Vagina (tissue), 2 donors: ENCODE measurements around the gene SELPLG. TPM values are rescaled to one million over a fixed set of nuclear protein-coding genes. Genes with fewer than 3 reads are reported as not detected.

Source experiments
- DNase-seq, 2 donors: peaks; one replicate each; pipeline ENCODE4 v3.0.0-alpha.2; 2017; ENCODE audit errors: extremely low spot score in 2 of 2
- H3K27ac ChIP-seq: fragments of 200-600 bp; sonication (generic); one replicate; pipeline ENCODE4 v1.5.1; 2019
- H3K27me3 ChIP-seq: fragments of 200-600 bp; sonication (generic); one replicate; pipeline ENCODE4 v1.5.1; 2019
- H3K36me3 ChIP-seq, 2 donors: fragments of 200-600 bp; sonication (generic); one replicate each; pipeline ENCODE4 v1.5.1; 2017 to 2019
- H3K4me1 ChIP-seq: fragments of 200-600 bp; sonication (generic); one replicate; pipeline ENCODE4 v1.5.1; 2019
- H3K4me3 ChIP-seq, 2 donors: fragments of 200-600 bp; sonication (generic); 1 replicate in 1 of 2; 2 replicates in 1 of 2; pipeline ENCODE4 v1.5.1; 2016 to 2019
- H3K9me3 ChIP-seq: fragments of 200-600 bp; sonication (generic); one replicate; pipeline ENCODE4 v1.5.1; 2019
- POLR2A ChIP-seq, 2 donors: fragments of 450-650 bp; IDR thresholded peaks; one replicate each; pipeline ENCODE4 v1.6.1; 2017; ENCODE audit warnings: antibody characterized with exemption in 2 of 2, mild to moderate bottlenecking in 2 of 2, moderate library complexity in 2 of 2
- POLR2AphosphoS5 ChIP-seq, 2 donors: sonication (generic); formaldehyde crosslinking; IDR thresholded peaks; one replicate each; pipeline ENCODE4 v1.9.0; 2017; ENCODE audit warnings: antibody characterized with exemption in 2 of 2, mild to moderate bottlenecking in 2 of 2, low read depth in 1 of 2; ENCODE audit not compliant: insufficient read depth in 1 of 2
- intact Hi-C: fragments of 100-400 bp; cut with DNase I; formaldehyde crosslinking; loops from one replicate; pipeline ENCODE4 v1.15.1; 2023
- total RNA-seq: library from RNA; depleted of rRNA; stranded (reverse); fragments of >200 nt; gene quantifications from one replicate; pipeline ENCODE4 v1.2.3, GENCODE V29; 2016
- TF ChIP-seq, protein P1 (sequence below), 3 experiments: fragments of 450-650 bp in 2 of 3; fragments of 200-600 bp in 1 of 3; sonication (generic) in 1 of 3; IDR thresholded peaks; one replicate each; pipeline ENCODE4 v1.5.1; 2017 to 2019; ENCODE audit warnings: antibody characterized with exemption in 3 of 3, mild to moderate bottlenecking in 2 of 3, moderate library complexity in 2 of 3

SELPLG gene
- total RNA-seq, 1 donor from 2014 or later, result 14.2 TPM

DNA sequence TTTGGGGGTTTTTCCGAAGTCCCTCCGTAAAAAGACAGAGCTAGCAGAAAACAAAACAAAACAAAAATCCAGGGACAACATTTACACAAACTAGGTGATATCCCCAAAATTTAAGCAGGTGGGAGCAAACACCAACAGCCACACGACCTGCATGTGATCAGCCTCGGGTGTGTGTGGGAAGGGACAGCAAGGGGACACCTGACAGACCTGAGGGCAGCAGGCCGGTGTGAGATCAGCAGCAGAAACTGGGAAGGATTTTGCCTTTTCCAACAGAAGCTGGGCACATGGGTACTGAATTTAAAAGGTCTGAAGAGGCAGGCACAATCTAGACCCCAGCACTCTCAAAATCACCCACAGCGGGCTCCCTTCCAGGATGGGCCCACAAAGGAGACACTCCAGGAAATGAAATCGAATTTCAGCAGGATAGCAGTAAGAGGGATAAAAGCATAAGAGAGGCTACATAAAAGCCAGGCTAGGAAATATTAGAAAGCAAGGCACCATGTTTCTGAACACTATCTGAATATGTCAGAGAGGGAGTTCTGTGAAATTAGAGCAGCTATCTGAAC is 36.5 kb upstream of the SELPLG start:
- Histone ChIP-seq H3K4me1 (peaks cover 42% of the 10 kb centered on the region), H3K27ac (no peak overlapping the region)
- TF ChIP-seq POLR2AphosphoS5 (IDR thresholded peaks at IDR 0.05; ENCODE audit: insufficient read depth in 1 of 2, low read depth in 1 of 2), result no peak
- no peak for TF ChIP-seq POLR2A (IDR thresholded peaks at IDR 0.05)
- TF ChIP-seq, protein P1, sequence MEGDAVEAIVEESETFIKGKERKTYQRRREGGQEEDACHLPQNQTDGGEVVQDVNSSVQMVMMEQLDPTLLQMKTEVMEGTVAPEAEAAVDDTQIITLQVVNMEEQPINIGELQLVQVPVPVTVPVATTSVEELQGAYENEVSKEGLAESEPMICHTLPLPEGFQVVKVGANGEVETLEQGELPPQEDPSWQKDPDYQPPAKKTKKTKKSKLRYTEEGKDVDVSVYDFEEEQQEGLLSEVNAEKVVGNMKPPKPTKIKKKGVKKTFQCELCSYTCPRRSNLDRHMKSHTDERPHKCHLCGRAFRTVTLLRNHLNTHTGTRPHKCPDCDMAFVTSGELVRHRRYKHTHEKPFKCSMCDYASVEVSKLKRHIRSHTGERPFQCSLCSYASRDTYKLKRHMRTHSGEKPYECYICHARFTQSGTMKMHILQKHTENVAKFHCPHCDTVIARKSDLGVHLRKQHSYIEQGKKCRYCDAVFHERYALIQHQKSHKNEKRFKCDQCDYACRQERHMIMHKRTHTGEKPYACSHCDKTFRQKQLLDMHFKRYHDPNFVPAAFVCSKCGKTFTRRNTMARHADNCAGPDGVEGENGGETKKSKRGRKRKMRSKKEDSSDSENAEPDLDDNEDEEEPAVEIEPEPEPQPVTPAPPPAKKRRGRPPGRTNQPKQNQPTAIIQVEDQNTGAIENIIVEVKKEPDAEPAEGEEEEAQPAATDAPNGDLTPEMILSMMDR (IDR thresholded peaks at IDR 0.05), result no peak

DNA sequence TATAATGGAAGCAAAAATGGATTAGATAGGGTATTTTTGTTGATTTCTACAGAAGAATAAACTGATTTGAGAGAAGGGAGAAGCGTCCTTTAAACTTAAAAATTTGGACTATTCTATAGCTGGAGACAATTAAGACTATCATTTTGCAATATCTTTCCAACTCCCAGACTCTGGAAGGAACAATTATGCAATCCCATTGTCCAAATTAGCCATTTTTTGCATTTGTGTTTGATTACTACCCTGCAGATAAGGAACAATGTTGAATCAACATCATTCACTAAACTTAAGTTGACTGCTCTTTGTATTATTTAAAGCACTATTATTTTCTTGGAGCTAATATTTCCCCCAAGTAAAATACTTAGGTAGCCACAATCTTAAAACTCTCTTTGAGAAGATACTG is 34.8 kb upstream of the SELPLG start:
- Histone ChIP-seq H3K4me3 (no peak overlapping the region), H3K36me3 (peaks cover 0 to 7% of the 10 kb centered on the region in 2 donors), H3K4me1 (peaks cover 56% of the 10 kb centered on the region), H3K9me3 (no peaks in the 10 kb centered on the region), H3K27me3 (no peaks in the 10 kb centered on the region), H3K27ac (peak overlapping the region; percentile 71)
- DNase-seq, result no peak
- no peak for TF ChIP-seq POLR2AphosphoS5 (IDR thresholded peaks at IDR 0.05; ENCODE audit: insufficient read depth in 1 of 2, low read depth in 1 of 2)
- TF ChIP-seq, protein P1 (IDR thresholded peaks at IDR 0.05), result no peak
- intact Hi-C loops, result loop anchor here (10.0 kb wide), 1 partner anchor 186 kb away; the partner anchor contains the start of gene SSH1

More for the DNA sequence above, 36.5 kb upstream of the SELPLG start:
- intact Hi-C loops, result no loop called here
- H3K9me3 ChIP-seq, result no peaks in the 10 kb centered on the region
- no peak overlapping the region for H3K4me3 ChIP-seq
- peaks cover 0 to 7% of the 10 kb centered on the region in 2 donors for H3K36me3 ChIP-seq
- no peaks in the 10 kb centered on the region for H3K27me3 ChIP-seq
- DNase-seq, result no peak

DNA sequence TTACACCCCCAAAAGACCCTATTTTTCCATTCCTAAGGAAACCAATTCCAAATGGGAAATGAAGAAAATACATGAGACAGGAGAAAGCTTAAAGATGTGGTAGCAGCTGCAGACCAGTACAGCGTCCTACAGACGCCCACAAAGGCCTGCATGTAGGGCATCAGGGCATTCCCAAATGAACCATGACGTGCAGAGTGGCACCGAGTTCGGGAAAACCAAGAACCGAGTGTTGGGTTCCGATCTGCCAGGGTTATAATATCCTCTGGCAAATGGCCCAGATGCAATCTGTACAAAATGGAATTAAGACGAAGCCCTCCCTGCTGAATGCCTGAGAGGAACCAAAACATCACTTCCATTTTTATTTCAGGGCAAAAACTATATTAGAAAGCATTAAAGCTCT is 34.4 kb upstream of the SELPLG start:
- peaks cover 58% of the 10 kb centered on the region for H3K4me1 ChIP-seq
- intact Hi-C loops, result loop anchor here (10.0 kb wide), 1 partner anchor 187 kb away; the partner anchor contains the start of gene SSH1

DNA sequence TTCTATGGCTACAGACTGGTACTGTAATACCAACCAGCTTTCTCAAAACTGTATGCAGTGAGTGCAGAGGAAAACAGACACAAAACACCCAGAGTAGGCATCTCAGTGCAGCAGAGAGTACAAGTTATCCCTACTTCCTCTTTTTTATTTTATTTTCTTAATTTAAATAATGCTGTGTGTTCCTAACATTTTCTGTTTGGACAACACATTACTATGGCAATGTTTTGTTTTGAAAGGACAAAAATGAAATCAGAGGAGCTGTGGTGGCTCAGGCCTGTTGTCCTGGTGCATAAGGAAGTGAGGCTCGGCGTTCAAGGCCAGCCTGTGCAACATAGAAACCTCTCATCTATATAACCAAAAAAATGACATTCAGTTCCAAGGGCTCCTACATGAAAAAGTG is 33.7 kb upstream of the SELPLG start:
- intact Hi-C loops, result loop anchor here (10.0 kb wide), 1 partner anchor 187 kb away; the partner anchor contains the start of gene SSH1
- TF ChIP-seq POLR2A (IDR thresholded peaks at IDR 0.05) (no peak), POLR2AphosphoS5 (IDR thresholded peaks at IDR 0.05; ENCODE audit: insufficient read depth in 1 of 2, low read depth in 1 of 2) (no peak)
- TF ChIP-seq, protein P1 (IDR thresholded peaks at IDR 0.05), result no peak
- H3K4me1 ChIP-seq, result peaks cover 58% of the 10 kb centered on the region
- DNase-seq, result no peak
- H3K4me3 ChIP-seq, result no peak overlapping the region
- H3K27me3 ChIP-seq, result no peaks in the 10 kb centered on the region
- peak overlapping the region; percentile 71 for H3K27ac ChIP-seq
- no peaks in the 10 kb centered on the region for H3K9me3 ChIP-seq
- peaks cover 0 to 4% of the 10 kb centered on the region in 2 donors for H3K36me3 ChIP-seq

More for the DNA sequence above, 34.4 kb upstream of the SELPLG start:
- TF ChIP-seq POLR2AphosphoS5 (IDR thresholded peaks at IDR 0.05; ENCODE audit: insufficient read depth in 1 of 2, low read depth in 1 of 2) (no peak), POLR2A (IDR thresholded peaks at IDR 0.05) (no peak)
- TF ChIP-seq, protein P1 (IDR thresholded peaks at IDR 0.05), result no peak
- Histone ChIP-seq H3K36me3 (peaks cover 0 to 7% of the 10 kb centered on the region in 2 donors), H3K9me3 (no peaks in the 10 kb centered on the region), H3K4me3 (no peak overlapping the region), H3K27me3 (no peaks in the 10 kb centered on the region), H3K27ac (peak overlapping the region; percentile 71)
- no peak for DNase-seq

DNA sequence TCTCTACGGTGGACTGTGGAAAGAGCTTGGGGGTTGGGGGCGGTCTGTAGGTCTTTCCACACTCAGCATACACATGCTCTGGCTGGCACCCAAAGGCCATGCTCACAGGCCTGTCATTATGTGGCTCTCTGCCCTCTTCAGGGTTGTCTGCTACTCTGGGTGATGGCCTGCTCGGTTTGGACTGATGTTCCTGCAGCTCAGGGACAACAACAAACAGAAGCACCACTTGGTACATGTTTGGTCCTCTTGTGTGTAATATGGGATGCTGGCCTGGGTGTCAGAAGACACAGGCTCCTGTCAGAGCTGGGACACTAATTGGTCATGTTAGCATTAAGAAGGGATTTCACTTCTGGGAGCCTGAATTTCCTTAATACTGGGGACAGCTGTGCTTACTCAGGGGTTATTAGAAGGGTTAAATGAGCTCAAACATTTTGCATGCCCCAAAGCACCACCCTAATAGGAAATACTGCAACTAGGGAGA is 32.7 kb upstream of the SELPLG start:
- Histone ChIP-seq H3K27me3 (no peaks in the 10 kb centered on the region), H3K9me3 (no peaks in the 10 kb centered on the region), H3K4me1 (peaks cover 58% of the 10 kb centered on the region), H3K36me3 (no peaks in the 10 kb centered on the region), H3K4me3 (no peak overlapping the region), H3K27ac (peak overlapping the region; percentile 89)
- intact Hi-C loops, result loop anchor here (10.0 kb wide), 1 partner anchor 188 kb away; the partner anchor contains the start of gene SSH1
- no peak for DNase-seq
- TF ChIP-seq POLR2AphosphoS5 (IDR thresholded peaks at IDR 0.05; ENCODE audit: insufficient read depth in 1 of 2, low read depth in 1 of 2) (no peak), POLR2A (IDR thresholded peaks at IDR 0.05) (no peak)
- TF ChIP-seq, protein P1 (IDR thresholded peaks at IDR 0.05), result no peak
